Testis (tissue), 2 donors: ENCODE data around the gene SOCS4.
"Not testable (repeated sequence)": the region's sequence is repeated elsewhere in the genome, so short reads cannot be mapped to it uniquely, and the experiment has no call there.

Experiments used
- POLR2A ChIP-seq: fragments of 450-650 bp; IDR thresholded peaks from one replicate; pipeline ENCODE4 v1.6.1; 2017; ENCODE audit warnings: antibody characterized with exemption, mild to moderate bottlenecking, moderate library complexity
- TF ChIP-seq, protein P1 (sequence below), 3 experiments: fragments of 450-650 bp in 2 of 3; fragments of 200-600 bp in 1 of 3; sonication (generic) in 1 of 3; IDR thresholded peaks; one replicate each; pipeline ENCODE4 v1.5.1; 2016 to 2019; ENCODE audit warnings: antibody characterized with exemption in 3 of 3, mild to moderate bottlenecking in 2 of 3, moderate library complexity in 1 of 3

DNA sequence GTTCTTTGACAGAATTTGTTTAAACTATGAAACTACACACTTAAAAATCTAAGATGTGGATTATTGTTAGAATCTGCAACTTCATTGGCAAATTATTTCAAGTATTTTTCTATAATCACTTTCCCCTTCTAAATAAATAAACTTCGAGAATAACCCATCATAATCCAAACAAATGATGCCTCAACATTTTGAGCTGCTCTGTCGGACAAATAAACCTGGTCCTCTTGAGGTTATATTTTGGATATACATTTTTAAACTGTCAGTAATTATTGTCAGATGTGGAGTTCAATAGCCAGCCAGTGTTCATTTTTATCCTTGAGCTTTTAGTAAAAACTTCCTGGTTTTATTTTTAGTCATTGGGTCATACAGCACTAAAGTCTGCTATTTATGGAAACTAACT is 37.9 kb downstream of the SOCS4 start:
- TF ChIP-seq, protein P1, sequence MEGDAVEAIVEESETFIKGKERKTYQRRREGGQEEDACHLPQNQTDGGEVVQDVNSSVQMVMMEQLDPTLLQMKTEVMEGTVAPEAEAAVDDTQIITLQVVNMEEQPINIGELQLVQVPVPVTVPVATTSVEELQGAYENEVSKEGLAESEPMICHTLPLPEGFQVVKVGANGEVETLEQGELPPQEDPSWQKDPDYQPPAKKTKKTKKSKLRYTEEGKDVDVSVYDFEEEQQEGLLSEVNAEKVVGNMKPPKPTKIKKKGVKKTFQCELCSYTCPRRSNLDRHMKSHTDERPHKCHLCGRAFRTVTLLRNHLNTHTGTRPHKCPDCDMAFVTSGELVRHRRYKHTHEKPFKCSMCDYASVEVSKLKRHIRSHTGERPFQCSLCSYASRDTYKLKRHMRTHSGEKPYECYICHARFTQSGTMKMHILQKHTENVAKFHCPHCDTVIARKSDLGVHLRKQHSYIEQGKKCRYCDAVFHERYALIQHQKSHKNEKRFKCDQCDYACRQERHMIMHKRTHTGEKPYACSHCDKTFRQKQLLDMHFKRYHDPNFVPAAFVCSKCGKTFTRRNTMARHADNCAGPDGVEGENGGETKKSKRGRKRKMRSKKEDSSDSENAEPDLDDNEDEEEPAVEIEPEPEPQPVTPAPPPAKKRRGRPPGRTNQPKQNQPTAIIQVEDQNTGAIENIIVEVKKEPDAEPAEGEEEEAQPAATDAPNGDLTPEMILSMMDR (IDR thresholded peaks at IDR 0.05), result not testable (repeated sequence)
- not testable (repeated sequence) for TF ChIP-seq POLR2A
